GM18909 (cell line): ENCODE measurements around the gene CLCNKA.
"Not testable (repeated sequence)": the region's sequence is repeated elsewhere in the genome, so short reads cannot be mapped to it uniquely, and the experiment has no call there.

Experiments
- ATAC-seq: cut with Tn5 transposase; IDR thresholded peaks from one replicate; pipeline ENCODE4 v1.9.1; 2021; ENCODE audit warnings: mild to moderate bottlenecking; ENCODE audit not compliant: unreplicated experiment, poor library complexity

CLCNKA gene

DNA sequence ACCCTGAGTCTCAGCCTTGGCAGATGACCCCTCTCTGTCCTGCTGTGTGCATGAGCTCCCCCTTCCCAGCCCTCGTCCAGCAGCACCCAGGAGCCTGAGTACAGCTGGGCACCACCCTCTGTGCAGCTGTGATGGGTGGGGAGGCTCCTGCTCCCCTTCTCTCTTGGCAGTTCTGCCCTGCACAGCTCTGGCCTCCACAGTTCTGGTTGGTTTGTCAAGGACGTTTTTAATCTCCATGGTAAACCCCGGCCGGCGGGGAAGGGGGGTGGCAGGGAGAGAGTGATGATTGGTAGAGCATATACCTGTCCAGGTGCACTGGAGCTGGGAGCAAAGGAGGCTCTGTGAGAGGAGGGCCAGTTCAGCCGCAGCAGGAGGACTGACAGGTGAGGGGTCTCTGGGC lies at the start of gene CLCNKA:
Gene CLCNKA, plus strand, starts transcription at position 356 of the 400 bp plus-strand sequence. CDS start 584 bp downstream, outside the sequence.
- no peak for ATAC-seq

- ATAC-seq = no peak
These were observed 49.4 kb upstream of the CLCNKA start for GRCh38 chr1:15972409-15972808.

GRCh38 chr1:15973772-15974171 lies 48.1 kb upstream of the CLCNKA start:
- ATAC-seq = no peak

DNA sequence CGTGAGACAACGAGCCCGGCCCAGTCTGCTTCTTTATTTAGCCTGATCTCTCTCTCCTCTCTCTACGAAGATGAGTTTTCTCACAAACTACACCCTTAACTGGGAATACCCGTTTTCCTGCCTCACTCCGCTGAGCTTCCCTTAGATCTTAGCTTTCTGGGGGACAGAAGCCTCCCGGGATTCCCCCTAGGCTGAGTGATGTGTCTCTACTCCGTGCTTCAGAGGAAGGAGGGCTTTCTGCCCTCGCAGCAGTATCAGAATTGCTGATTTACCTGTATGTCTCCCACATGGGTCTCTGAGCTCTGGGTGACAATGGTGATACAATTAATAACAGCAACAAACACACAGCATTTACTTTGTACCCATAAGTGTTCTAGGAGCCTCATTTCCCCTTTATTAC lies 47.0 kb upstream of the CLCNKA start:
- no peak for ATAC-seq

DNA sequence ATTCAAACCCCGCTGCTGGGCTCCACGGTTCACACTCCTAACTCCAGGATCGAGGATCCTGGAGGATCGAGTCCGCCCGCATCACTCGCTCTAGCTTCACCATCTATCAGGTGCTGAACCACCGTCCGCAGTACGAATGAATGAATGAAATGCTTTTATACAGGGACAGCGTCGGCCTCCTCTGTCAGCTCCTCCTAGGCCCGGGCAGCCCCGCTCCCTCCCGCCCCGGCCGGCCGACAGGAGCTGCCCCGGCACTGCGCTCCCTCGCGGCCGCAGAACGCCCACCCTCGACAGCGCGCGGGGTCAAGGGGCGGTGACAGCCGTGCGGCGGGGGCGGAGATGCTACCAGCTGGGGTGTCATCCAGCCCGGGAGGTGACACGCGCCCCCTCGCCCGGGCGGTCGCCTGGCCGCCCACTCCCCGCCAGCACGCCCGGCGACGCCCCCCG lies 46.5 kb upstream of the CLCNKA start:
- ATAC-seq = peak; percentile 63

DNA sequence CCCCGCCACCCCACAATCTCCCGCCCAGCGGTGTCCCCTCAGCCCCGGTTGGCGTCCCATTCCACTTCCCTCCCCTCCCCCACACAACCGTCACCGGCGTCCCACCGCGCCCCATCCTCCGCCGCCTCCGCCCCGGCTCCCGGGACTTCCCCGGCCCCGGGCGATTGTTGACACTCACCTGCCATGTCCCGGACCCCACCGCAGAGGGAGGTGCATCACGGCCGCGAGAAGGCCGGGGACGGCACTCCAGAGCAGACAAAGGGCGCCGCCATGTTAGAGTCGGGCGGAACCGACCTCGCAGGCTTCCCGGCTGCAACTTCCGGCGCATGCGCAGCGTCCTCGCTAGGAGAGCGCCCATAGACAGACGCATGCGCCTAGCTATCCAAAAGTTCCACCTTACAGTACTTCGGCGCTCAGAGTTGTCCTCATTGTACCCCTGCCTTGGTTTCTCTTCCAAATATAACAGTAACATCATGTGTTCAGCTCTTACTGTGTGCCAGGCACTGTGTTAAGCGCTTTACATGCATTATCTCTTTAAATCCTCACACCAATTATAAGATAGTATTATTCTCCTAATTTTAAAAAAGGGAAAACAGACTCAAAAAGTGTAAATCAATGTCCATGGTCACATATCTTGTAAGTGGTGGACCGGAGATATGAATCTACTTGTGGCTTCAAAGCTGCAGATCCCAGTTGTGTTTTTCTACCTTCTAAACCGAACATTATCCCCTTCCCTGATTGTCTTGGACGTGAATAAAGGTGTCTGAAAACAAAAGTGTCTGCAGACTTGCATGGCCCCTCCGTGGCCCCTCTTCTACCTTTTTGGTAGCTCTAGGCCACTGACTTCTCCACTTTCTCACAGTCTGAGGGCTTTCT lies 45.8 kb upstream of the CLCNKA start, which contains the start of gene ZBTB17:
Gene ZBTB17, minus strand, starts transcription at position 297 of the 876 bp plus-strand sequence. CDS start 27,606 bp downstream, outside the sequence.
- peak; percentile 86 for ATAC-seq

GRCh38 chr1:15977947-15978346 lies 43.9 kb upstream of the CLCNKA start:
- ATAC-seq = not testable (repeated sequence)

DNA sequence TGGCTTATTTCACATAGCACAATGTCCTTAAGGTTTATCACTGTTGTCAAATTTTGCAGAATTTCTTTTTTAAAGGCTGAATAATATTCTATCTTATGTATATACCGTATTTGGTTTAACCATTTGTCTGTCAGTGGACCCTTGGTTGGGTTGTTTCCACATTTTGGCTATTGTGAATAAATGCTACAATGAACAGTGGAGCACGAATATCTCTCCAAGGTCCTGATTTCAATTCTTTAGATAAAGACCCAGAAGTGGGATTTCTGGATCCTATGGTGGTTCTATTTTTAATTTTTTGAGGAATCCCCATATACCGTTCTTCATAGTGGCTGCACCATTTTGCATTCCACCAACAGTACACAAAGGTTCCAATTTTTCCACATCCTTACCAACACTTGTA lies 40.2 kb upstream of the CLCNKA start:
- ATAC-seq = no peak

DNA sequence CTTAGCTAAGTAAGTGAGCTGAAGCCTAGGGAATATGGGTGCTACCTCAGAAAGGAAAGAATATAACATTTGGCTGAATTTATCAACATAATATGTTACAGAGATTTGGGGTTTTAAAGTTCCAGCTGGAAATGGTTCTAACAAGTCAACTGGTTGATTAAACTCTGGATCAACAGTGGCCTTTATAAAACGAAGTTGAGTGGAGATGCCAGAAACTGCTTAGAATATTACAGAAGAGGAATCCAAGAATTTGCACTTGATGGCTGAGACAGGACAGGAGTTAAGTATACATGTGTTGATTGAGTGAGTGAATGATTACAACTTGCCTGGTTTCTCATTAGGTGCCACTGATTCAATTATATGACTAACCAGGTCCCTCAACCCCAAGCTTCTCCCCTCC lies 38.6 kb upstream of the CLCNKA start:
- ATAC-seq = no peak

DNA sequence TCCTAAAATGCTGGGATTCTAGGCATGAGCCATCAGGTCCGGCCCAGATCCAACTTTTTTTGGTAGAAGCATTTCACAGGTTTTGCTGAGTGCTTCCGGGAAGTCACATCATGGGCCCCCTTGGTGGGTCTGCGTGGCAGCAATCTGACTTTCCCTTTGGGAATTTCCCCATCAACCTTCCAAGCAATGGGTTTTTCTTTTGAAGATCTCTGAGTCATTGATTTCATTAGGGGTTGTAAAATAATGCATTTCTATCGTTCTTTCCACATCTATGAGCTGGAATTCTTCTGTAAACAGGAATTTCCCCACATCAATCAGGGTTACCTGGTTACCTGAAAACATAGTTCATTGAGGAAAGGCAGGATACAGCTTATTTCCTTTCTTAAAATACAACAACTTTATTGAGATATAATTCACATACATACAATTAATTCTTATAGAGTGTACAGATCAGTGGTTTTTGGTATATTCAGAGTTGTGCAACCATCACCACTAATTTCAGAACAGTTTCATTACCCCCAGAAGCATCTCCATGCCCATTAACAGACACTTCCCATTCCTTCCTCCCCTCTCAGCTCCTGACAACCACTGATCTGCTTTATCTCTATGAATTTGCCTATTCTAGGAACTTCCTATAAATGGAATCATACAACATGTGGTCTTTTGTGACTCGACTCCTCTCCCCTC lies 36.1 kb upstream of the CLCNKA start:
- ATAC-seq = no peak

- no peak for ATAC-seq
These were observed 32.7 kb upstream of the CLCNKA start for GRCh38 chr1:15988856-15989736.

DNA sequence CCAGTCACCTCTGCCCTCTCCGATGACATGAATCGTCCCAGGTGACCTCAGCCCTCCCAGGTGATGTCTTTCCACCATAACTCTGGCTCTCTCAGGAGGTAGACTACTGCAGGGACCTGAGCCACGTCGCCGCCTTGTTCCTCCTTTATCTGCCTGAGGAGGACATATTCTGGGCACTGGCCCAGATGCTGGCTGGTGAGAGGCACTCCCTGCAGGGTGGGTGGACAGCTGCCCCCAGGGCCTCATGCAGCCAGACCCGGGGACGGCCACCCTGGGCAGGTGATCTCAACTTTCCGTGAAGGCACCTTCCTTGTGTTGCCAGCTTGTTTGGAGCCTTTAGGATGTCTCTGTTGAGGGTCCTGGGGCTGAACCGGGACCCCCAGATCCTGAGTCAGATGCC lies 32.1 kb upstream of the CLCNKA start:
- ATAC-seq = no peak

DNA sequence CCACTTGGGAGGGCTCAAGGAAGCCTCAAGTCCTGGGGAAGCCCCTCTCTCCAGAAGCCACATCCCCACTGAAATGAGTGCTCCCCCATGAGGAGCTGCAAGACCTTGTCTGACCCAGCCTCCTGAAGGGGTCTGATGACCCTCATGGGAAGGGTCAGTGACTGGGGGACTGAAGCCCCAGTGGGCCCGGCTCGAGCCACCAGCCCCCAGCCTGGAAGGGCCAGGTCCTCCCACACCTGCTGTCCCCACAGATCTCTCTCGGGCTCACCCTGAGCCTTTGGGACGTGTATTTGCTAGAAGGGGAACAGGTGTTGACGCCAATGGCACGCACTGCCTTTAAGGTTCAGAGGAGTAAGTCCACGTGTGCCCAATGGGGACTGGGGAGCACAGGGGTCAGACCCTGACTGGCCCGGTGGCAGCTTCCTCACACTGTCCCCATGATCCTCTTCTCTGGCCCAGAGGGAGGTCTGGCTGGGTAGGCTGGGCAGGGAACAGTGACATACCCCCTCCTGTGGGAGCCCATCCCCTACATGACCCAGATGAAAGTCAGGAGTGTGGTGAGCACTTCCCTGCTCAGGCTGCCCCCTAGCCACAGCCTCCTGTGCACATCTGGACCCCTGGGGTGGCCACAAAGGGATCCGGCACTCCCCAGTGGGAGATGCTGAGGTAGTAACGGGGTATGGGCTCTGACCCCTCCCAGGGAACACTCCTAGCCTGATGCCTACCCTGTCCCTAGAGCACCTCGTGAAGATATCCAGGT lies 30.2 kb upstream of the CLCNKA start:
- ATAC-seq = no peak

DNA sequence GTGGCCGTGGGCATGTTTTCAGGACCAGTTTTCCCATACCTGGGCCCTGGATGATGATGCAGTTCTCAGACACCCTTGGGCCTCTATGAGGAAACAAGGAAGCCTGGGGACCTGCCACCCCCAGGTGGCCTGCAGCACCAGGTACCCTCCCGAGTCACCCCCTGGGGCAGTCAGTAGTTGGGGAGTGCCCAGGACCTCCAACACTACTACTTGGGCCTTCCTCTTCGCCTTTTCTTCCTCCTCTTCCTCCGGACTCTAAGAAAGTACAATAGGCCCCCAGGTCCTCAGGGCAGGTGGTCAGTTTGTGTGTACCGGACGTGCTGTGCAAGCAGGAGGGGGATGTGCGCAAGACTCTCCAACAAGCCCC lies 29.7 kb upstream of the CLCNKA start:
- no peak for ATAC-seq

GRCh38 chr1:15992582-15993500 lies 29.0 kb upstream of the CLCNKA start:
- ATAC-seq = no peak

- ATAC-seq = no peak
These were observed 28.2 kb upstream of the CLCNKA start for GRCh38 chr1:15993666-15994065.

DNA sequence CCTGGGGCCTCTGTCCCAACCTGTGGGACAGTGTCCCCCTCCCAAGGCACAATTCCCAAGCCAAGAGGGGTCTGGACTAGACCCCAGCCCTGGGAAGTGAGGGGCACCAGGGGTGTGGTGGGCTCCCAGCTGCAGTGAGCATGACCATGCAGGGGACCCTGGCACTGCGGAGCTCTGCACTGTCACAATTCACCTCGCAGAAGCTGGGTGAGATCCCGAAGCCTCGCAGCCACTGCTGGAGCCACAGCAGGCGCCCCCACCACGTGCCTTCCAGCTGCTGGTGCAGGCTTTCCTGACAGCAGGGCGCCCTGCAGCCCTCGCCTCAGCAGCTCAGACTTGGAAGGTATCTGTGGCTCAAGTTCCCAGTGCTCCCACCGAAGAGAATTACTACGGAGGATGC lies 27.8 kb upstream of the CLCNKA start:
- ATAC-seq = no peak

DNA sequence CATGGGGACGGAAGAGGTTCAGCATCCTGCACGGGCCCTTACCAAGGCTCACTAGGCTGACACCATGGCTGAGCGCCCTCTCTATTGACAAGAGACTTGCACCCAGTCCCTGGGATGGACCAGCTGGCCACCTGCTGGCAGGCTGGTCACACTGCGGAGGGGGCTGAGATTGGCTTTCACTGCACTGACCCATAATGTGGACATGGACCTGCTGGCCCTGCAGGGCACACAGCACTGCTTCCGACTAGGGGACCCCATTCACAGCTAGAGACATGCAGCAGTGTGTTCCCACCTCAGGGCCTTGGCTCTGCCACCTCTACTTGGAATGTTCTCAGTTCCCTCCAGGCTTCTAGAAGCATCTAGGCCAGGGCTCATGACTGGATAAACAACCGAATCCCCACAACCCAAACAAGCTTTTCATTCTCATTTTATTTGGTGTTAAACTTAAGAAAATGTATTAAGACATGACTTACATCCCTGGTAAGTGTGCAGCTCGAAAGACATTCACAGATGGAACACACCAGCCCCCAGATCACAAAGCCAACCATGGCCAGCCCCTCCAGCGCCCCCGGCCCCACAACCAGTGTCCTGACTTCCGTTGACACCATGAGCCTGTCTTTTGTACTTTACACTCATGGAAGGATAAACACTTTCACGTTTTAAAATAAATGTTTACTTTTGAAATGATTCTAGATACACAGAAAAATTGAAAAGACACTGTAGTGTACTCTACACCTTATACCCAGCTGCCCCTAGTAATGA lies 27.1 kb upstream of the CLCNKA start:
- ATAC-seq = no peak
